ENCODE measurements around the gene ALS2. TPM values are rescaled to one million over a fixed set of nuclear protein-coding genes. Genes with fewer than 3 reads are reported as not detected.
A peak's percentile ranks its signal among the peaks of the same experiment; 100 is the strongest.
"Not testable (repeated sequence)": the region's sequence is repeated elsewhere in the genome, so short reads cannot be mapped to it uniquely, and the experiment has no call there.

Gene ALS2
- total RNA-seq, 1 donor from 2014 or later: 34.5 TPM

DNA sequence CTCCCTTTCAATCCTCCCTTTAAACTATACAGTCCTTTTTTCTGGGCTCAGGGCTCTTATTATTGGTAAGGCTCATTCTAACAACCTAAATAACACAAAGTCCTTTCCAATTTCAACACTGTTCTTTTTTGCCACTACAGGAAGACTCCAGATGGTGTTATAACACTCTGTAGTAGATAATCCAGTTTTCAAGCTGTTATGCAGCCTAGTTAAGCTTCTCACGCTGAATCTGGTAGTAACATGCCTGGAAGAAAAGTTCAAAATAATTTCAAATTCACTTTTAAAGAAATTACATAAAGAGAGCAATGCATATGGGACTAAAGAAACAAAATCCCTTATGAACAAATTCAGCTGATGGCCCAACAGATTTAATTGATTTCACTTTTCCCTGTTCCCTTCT, 79.1 kb downstream of the ALS2 start:
- ATAC-seq (no peak), DNase-seq (ENCODE audit: missing footprints) (no peak)
- intact Hi-C loops (cut with DNase I): no loop called here

GRCh38 chr2:201699416-201699815, 81.3 kb downstream of the ALS2 start:
- ATAC-seq (no peak), DNase-seq (ENCODE audit: missing footprints) (no peak)
- intact Hi-C loops (cut with DNase I): no loop called here

GRCh38 chr2:201698588-201699226, 82.0 kb downstream of the ALS2 start, which contains the start of gene MPP4:
Gene MPP4, minus strand, starts transcription at chr2:201698644. Its CDS starts 4,690 bp downstream, at chr2:201693954.
- intact Hi-C loops (cut with DNase I): no loop called here
- ATAC-seq (no peak), DNase-seq (ENCODE audit: missing footprints) (no peak)

DNA sequence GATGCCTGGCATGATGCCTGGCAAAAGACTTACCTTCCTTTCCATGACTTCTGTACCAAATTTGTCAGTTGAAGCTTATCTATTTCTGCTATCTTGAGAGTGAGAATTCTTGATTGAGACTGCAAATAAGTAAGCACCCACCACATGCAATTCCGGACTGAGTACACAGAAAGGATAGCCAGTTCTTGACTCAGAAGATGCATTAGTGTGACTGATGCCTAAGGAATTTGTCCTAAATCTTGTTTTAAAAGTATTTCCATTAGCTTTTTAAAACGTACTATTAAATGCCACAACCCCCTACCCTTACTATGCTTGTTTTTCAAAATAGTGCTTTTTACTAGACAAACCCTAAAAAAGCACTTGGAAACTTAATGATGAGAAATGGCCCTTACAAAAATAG, 82.8 kb downstream of the ALS2 start:
- DNase-seq (ENCODE audit: missing footprints) (no peak), ATAC-seq (no peak)
- intact Hi-C loops (cut with DNase I): no loop called here

- DNase-seq (ENCODE audit: missing footprints) (no peak), ATAC-seq (peak; percentile 26)
- intact Hi-C loops (cut with DNase I): no loop called here
Observed at GRCh38 chr2:201696151-201696659, 84.5 kb downstream of the ALS2 start.

DNA sequence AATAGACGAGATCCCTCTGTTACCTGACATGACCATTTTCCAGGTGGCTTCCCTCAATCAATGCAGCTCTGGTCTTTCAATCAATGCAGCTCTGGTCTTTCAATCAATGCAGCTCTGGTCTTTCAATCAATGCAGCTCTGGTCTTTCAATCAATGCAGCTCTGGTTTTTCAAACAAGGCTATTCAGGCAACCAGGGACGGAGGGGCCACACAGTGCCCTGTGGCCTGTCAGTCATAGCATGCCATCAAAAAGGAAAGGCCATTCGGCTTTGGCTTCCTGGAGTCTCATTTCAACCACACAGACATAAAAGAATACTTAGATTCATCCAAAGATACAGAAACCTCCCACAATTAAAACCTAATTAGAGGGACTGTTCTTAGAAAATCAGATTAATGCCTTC, 95.6 kb downstream of the ALS2 start:
- DNase-seq (ENCODE audit: missing footprints): no peak
- no peak for ATAC-seq
- intact Hi-C loops (cut with DNase I): no loop called here

- ATAC-seq (no peak), DNase-seq (ENCODE audit: missing footprints) (no peak)
- intact Hi-C loops (cut with DNase I): no loop called here
Observed at GRCh38 chr2:201680743-201681142, 100.0 kb downstream of the ALS2 start.

DNA sequence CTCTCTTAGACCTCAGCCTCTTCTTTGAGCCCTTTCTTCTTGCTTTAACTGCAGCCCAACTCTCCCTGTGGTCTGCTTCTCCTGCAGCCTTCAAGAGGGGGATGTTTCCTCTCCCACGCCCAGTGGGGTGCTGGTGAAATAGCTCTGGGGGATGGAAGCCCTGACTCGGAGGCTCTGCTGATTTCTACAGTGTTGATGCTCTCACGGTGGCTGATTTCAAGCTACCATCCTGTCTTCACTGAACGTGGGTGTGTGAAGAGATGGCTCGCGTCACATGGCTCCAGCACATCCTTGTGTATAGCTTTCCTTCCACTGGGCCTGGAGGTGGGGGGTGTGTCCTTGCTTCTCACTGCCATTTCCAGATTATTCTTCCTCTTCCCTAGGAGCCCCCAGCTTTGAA, 102.3 kb downstream of the ALS2 start:
- ATAC-seq (no peak), DNase-seq (ENCODE audit: missing footprints) (no peak)
- intact Hi-C loops (cut with DNase I): no loop called here

GRCh38 chr2:201675454-201675853, 105.3 kb downstream of the ALS2 start:
- intact Hi-C loops (cut with DNase I): no loop called here
- ATAC-seq: no peak
- DNase-seq (ENCODE audit: missing footprints): no peak

DNA sequence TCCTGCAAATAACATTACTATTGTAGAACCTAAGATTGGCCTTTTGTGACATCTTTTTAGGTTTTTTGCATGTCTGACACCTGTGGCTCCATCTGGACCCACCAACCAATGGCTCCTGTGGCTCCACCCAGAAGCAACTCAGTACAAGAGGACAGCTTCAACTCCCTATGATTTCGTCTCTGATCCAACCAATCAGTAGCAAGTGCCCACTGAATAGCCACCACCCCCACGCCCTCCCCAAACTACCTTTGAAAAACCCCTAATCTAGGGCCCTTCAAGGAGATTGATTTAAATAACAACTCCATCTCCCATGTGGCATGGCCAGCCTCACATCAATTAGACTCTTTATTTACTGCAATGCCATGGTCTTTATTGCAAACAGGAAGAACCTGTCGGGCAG, 105.9 kb downstream of the ALS2 start:
- intact Hi-C loops (cut with DNase I): no loop called here
- DNase-seq (ENCODE audit: missing footprints) (no peak), ATAC-seq (no peak)

DNA sequence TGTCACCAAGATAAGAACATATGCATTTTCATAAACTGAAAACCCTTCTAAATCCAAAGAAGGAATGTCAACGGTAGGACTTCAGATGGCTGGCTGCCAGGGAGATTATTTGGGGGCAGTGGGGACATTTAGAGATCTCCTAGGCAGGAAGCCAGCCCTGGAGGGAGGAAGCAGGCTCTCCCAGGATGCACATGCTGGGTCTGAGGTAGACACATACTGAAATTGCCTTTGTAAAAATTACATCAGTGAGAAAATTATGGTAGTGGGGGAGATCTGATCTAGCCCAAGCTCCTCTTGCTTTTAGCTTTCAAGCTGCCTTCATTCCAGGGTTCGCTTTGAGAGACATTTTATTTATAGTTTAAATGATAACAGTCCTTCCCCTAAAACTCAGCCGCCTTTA, 106.4 kb downstream of the ALS2 start:
- no peak for DNase-seq (ENCODE audit: missing footprints)
- ATAC-seq: no peak
- intact Hi-C loops (cut with DNase I): no loop called here

- DNase-seq (ENCODE audit: missing footprints) (no peak), ATAC-seq (no peak)
- intact Hi-C loops (cut with DNase I): no loop called here
Observed at GRCh38 chr2:201673546-201673945, 107.2 kb downstream of the ALS2 start.

- DNase-seq (ENCODE audit: missing footprints); ATAC-seq; intact Hi-C loops (cut with DNase I): not testable (repeated sequence)
Observed at GRCh38 chr2:201671205-201671604, 109.5 kb downstream of the ALS2 start.

GRCh38 chr2:201669865-201670264, 110.9 kb downstream of the ALS2 start:
- ATAC-seq: no peak
- intact Hi-C loops (cut with DNase I): no loop called here
- no peak for DNase-seq (ENCODE audit: missing footprints)

DNA sequence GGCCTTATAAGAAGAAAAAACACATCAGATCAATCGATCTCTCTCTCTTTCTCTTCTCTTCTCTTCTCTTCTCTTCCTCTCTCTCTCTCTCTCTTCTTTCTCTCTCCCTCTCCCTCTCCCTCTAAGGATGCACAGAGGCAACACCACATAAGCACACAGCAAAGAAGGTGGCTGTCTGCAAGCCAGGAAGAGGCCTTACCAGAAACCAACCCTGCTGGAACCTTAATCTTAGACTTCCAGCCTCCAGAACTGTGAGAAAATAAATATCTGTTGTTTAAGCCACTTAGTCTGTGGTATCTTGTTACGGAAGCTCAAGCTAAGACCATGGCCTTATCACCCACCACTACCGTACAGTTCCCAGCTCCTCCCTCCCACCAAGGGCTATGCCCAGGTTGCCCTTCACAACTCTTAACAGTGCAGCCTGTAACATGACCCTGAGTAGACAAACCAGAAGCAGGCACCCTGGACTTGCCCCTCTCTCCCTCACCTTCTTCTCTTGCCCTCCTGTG, 112.3 kb downstream of the ALS2 start:
- intact Hi-C loops (cut with DNase I): no loop called here
- ATAC-seq (no peak), DNase-seq (ENCODE audit: missing footprints) (no peak)

DNA sequence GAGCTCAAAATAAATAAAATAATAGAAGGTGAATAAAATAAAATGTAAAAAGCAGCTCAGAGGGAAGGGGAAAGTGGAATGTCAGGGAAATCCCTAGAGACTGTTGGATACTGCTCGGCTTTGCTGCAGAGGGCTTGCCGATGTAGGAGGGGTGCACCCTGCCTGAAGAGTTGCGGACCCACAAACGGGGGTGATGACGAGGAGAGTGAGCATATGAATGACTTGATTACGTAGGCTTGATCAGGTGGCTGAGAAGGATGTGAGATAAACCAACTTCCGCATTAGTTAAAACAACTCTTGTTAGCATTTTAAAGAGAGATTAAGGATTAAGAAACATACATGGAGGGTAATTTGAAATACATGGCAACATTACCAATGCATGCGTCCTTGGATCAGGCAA, 116.4 kb downstream of the ALS2 start:
- ATAC-seq (no peak), DNase-seq (ENCODE audit: missing footprints) (no peak)
- intact Hi-C loops (cut with DNase I): no loop called here

DNA sequence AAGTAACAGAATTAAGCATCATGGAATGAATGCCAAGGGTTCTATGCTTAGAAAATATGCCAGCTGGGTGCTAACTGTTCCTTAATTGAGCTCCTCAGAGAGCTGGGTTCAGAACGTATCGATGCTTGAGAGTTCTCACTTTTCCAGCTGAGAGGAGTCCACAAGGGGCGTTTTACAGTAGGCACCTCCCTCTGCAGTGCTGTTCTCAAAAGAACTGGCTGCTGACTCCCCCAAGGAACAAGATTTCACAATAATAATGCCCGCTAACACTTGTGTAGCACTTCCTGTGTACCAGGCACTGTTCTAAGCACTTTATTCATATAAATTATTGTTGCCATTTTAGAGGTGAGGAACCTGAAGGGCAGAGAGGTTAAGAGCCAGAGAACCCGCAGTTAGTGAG, 119.4 kb downstream of the ALS2 start:
- DNase-seq (ENCODE audit: missing footprints) (no peak), ATAC-seq (no peak)
- intact Hi-C loops (cut with DNase I): no loop called here

GRCh38 chr2:201660293-201660895, 120.3 kb downstream of the ALS2 start:
- no peak for ATAC-seq
- intact Hi-C loops (cut with DNase I): no loop called here
- DNase-seq (ENCODE audit: missing footprints): no peak

- intact Hi-C loops (cut with DNase I): no loop called here
- DNase-seq (ENCODE audit: missing footprints) (no peak), ATAC-seq (no peak)
Observed at GRCh38 chr2:201656740-201657139, 124.0 kb downstream of the ALS2 start.

GRCh38 chr2:201656102-201656501, 124.6 kb downstream of the ALS2 start:
- intact Hi-C loops (cut with DNase I): no loop called here
- no peak for DNase-seq (ENCODE audit: missing footprints)
- no peak for ATAC-seq

Measured in Right ventricle myocardium inferior (tissue), 1 donor.